ENCODE measurements around the gene ADAM22.
A peak's percentile ranks its signal among the peaks of the same experiment; 100 is the strongest.
"Not testable (repeated sequence)": the region's sequence is repeated elsewhere in the genome, so short reads cannot be mapped to it uniquely, and the experiment has no call there.

The ADAM22 gene

DNA sequence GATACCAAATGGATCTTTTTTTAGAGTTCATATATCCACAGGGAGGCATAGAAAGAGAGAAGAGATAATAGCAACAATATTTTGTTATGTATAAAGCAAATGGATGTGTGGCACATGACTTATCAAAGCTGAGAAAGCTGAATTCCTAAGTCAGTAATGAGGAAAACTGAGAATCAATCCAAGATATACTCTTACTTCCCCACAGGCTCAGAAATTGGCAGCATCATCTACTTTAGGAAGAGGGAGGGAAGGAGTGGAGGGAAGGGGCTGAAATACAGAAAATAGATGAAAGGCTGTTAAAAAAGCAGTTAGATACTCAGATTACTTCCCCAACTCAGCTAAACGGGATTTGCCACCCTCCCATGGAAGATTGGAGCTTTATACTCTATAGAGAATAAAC, 222.3 kb downstream of the ADAM22 start:
- no peak for DNase-seq (ENCODE audit: low read depth, low spot score)

DNA sequence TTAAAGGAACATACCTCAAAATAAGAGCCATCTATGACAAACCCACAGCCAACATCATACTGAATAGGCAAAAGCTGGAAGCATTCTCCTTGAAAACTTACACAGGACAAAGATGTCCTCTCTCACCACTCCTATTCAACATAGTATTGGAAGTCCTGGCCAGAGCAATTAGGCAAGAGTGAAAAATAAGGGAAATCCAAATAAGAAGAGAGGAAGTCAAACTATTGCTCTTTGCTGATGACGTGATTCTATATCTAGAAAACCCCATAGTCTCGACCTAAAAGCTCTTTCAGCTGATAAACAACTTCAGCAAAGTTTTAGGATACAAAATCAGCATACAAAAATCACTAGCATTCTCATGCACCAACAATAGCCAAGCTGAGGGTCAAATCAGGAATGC, 225.7 kb downstream of the ADAM22 start:
- not testable (repeated sequence) for DNase-seq (ENCODE audit: low read depth, low spot score)

DNA sequence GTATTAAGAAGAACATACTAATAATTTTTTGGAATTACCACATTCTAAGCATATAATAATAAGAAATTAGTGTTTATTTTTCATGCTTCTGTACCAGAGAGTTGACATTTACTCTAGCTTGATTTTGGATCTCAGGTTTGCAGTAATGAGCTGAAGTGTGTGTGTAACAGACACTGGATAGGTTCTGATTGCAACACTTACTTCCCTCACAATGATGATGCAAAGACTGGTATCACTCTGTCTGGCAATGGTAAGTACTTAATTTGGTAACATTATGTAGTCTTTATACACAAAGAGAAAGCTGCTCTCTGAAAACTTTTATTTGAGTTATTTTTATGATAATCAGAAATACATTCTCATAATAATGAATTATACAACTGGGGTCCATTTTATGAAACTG, 231.6 kb downstream of the ADAM22 start:
- DNase-seq (ENCODE audit: low read depth, low spot score): no peak

DNA sequence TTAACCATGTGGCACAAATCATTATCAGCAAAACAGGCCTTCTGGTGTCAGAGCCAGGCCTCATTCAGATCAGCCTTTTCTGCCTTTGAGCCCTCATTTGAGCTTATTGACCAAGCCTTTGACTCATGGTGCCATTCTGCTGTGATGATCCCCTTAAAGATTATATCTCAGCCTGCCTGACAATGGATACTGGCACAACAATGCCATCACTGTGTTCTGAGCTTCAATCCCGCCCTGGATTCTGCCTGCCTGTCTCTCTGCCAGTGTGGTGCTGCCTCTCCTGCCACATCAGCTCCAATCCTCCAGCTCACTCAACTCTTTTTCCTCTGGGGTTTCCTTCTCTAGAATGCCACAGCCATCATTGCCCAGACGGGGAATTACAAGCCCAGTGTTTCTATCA, 233.2 kb downstream of the ADAM22 start:
- no peak for DNase-seq (ENCODE audit: low read depth, low spot score)

DNA sequence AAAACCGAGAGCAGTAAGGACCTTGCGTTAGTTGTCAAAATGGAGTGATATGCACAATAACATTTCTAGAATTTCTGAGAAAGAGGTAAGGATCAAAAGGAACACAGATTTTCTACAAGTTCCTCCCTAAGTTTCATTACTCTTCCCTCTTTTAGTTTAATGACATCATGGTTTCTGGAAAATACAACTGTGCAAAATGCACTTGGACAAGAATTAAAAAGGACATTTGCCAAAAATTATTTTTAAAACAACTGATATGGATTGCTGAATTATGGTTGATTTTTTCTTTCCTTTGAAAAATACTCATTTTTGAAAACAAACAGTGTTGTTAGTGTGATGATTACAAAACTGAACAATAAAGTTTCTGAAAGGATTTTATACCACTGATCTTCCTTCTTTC, 233.7 kb downstream of the ADAM22 start:
- no peak for DNase-seq (ENCODE audit: low read depth, low spot score)

DNA sequence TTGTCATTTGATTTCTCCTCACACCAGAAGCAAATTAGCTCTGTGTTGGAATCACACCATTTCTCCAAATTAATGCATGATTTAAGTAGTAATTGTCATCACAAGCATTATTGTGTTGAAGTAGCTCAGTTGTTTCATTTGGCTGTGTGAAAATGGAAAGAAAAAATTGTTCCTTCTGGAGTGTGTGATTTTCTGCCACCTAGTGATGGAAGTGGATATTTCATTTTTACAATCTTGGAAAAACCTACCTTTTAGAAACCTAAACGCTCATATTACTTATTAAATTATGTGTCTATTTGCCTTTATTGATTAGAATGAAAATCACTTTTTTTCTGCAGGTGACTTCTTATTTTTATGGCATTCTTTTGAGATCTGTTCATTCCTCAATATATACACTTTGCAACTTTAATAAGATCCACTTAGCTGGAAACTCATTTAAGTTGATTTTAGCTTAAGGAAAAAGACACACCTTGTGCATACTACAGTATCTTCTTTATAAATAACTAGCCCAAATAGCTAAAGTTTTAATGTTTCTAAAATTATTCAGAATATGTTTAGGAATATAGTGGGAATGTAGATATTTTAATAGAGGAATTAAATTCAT, 235.8 kb downstream of the ADAM22 start:
- peak; percentile 41 for DNase-seq (ENCODE audit: low read depth, low spot score)

DNA sequence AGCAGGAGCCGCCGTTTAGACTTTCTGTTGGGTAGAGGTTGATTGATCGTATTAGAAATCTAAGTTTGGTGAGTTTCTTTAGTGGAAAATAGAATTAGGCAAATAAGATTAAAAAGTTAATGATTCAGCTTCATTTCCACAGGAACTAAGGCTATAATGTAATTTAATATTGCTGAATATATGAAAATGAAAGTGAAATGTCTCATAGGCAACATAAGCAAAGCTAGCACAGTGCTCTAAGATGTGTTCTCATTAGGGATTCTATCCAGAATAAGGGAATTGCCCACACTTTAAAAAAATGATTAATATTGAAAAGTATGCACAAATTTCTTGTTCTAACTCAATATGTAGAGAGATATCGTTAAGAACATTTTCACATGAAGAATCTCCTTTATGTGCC, 238.8 kb downstream of the ADAM22 start:
- DNase-seq (ENCODE audit: low read depth, low spot score): no peak

DNA sequence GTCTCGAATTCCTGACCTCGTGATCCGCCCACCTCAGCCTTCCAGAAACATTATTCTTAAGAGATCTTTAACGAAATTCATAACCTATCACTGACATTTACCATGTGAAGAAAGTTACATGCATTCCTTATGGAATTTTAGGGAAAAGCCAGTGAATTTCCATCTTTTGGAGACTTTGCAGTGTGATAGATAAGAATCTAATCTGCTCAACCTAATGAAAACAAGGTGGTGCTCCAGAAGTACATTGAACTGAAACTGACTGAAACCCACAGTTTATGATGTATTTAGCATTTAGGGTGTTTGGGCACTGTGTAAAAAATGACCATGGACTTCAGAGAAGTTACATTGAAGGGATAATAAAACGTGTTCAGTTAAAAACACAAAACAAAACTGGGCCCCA, 242.1 kb downstream of the ADAM22 start:
- DNase-seq (ENCODE audit: low read depth, low spot score): no peak

DNA sequence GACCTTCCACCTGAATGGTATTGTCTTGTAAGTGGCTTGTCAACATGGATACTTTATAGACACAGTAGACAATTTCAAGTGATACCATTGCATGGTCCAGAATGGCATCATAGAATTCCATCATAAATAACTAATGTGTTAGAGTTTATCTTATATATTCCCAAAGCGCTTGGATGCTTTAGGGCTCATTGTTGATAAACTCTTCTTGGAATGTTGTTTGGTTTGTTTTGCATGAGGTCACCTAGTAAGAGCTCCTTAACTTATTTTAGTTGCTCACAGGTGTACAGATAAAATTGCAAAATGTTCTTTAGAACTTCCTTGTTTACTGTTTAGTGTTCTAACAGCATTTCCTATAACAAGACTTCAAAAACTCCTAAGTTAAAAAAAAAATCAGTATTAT, 249.0 kb downstream of the ADAM22 start:
- DNase-seq (ENCODE audit: low read depth, low spot score): no peak

DNA sequence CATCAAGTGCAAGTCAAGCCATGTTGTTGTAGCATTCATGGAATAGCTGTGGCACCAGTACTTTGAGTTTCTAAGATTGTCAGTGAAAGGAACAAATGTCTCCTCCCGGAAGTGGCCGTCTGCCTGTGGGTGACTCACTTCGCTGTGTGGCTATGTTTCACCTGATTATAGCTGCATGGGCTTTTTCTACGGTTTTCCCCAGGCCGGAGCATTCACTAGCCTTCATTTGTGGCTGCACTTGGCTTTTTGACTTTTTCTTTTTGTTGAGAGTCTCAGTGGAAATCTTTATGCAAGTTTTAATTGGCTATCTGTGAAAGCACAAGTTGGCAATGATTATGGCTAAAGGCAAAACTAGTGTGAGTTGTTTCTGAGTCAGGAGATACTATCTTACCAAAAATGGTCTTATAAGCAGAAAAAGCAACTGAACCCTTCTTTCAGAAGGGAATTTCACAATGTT, 250.8 kb downstream of the ADAM22 start:
- DNase-seq (ENCODE audit: low read depth, low spot score): peak; percentile 95

DNA sequence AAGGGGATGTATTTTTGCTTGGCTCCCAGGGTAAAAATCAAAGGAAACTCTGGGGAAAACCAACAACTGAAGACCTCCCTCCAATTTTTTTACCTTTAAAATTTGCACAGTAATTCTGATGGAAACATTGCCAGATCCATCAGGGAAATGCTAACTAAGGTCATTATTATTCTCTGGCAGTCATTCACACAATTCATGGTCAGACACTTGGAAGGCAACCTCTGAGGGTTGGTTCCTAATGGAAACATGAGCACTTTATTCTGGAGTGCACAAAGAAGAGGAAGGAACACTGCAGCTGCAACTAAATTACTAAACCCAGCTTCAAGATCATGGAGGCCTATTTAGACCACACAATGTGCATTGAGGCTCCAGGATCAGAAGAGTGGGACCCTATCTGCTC, 251.6 kb downstream of the ADAM22 start:
- peak; percentile 68 for DNase-seq (ENCODE audit: low read depth, low spot score)

DNA sequence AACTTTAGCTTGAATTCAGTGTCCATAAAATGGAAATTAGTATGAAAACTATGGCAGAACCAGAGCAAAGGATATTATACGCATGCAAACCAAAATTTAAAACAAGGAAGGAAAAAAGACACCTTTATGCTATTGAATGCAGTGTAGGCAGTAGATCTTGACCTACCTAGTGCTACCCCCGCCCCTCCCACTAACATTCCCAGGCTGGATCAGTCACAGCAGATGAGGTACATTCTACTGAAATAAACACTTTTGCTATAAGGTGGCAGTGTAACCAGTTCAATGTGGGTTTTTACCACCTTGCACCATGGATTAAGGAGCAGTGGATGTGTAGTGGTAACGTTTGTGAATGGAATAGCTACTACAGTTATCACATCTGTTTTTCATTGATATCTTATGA, 257.9 kb downstream of the ADAM22 start:
- no peak for DNase-seq (ENCODE audit: low read depth, low spot score)

DNA sequence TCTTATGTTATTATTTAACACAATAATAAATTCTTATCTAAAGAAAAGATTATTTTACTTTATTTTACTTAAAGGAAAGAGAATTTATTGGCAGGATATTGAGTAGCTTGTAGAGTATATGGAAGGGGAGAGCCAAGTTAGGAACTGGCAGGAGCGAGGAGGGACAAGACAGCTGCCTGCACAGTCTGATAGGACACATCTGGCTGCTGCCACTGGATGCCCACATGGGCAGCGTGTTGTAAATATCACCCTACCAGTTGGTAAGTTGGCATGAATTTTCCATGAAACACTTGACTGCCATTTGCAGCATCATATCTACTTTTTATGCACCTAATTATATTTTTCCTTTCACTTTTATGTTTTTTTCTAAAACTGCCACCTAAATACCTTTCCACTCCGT, 266.2 kb downstream of the ADAM22 start:
- no peak for DNase-seq (ENCODE audit: low read depth, low spot score)

DNA sequence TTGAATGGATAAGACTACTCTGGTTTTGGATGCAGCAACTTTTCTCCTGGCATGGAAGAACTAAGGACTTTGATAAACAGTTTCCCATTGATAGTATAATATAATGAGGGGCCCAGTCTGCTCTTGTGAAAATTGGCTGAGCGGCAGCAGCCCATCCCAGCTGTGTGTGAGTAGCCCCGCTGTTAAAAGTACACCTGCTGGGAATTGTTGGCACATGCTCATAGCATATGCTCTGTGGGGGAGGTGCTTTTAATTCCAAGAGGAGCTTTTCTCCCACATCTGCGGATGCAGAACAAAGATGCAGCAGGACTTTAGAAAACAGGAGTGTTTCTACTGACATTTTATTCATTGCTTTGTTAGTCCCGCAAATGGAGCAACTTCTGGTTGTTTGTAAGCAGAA, 266.7 kb downstream of the ADAM22 start:
- DNase-seq (ENCODE audit: low read depth, low spot score): no peak

DNA sequence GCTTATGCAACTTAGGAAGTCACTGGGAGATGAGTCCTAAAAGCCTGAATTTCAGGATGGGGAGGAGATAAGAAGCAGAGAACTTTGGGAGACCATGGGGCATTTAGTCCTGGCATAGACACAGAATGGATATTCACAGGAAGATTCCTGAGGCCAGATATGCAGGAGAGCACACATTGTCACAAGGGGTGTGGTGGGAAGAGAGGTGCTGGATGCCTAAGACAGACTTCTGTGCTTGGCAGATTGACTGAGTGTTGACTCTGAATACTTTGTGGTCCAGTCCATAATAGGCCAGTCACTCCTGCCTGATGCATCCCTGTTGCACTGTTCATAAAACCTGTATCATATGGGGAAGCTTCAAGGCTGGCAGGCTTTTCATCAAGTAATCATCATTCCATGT, 267.3 kb downstream of the ADAM22 start:
- DNase-seq (ENCODE audit: low read depth, low spot score): no peak

DNA sequence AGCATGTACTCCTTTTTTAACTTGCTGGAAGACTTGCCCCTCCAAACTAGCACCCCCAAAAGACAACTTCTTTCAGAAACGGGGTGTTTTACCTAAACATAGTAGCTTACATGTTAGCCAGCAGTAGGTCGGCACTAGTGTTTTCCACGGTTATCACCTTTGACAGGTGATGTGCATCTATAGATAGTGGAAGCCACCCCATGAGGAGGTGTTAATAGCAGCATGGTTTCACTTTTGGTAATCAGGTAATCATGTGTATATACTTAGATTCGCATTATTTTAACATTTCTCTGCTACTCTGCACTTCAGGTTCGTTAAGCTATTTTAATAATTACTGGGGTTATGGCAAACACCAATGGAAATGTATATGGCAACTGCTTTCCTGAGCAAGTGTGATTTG, 268.2 kb downstream of the ADAM22 start:
- no peak for DNase-seq (ENCODE audit: low read depth, low spot score)

DNA sequence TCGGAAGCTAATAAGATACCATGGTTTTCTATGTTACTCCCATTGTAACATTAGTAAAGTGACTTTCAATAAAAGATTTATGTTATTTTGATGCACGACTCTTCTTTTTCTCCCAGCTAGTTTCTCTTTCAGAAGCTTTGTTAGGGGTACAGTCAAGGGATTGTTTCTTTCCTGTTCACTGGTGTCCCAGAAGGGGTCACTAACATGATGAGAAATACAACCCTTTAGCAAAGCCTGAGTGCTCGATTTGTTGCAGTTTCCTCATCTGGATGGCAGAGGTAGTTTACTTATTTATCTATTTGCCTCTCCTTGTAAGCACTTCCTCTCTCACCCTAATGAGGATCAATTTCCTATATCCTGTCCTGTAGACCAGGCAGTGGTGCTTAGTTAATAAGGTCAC, 268.7 kb downstream of the ADAM22 start:
- DNase-seq (ENCODE audit: low read depth, low spot score): no peak

DNA sequence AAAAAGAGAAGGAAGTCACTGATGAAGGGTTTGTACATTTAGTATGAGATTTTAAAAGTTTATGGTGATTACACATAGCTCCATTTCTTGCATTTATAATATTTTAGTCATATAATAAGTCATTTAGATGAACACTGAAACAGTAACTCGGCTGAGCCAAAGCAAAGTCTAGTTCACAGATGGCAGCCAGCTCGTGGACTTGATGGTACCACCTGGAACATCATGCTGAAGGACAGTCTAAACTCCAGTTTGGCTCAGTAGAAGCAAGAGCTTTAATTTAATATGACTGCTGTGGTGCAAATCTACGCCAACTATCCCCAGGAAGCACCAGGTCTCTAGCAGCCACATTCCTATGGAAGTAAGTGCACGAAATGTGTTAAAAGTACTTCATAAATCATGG, 269.4 kb downstream of the ADAM22 start:
- no peak for DNase-seq (ENCODE audit: low read depth, low spot score)

DNA sequence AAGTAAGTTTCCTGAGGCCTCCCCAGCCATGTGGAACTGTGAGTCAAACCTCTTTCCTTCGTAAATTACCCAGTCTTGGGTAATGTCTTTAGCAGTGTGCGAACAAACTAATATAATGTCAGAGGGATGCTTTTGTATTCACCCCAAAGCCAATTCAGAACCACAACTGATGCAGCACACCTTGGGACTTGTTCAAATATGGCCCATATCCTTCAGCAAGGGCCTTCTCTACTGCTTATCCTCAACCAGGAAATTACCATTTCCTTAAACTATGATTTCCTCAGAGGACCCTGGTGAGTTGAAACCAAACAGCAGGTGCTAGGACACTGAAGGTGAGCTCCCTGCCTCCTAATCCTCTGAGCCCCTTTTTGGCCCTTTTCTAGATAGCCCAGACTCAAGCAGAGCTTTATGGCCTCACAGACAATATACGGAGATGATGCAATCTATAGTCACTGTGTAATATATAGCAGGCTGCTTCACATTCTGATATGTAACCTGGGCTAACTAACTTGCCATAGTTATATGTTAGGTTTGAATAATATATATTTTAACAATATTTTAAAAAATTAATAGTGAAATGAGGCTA, 270.6 kb downstream of the ADAM22 start:
- DNase-seq (ENCODE audit: low read depth, low spot score): no peak

DNA sequence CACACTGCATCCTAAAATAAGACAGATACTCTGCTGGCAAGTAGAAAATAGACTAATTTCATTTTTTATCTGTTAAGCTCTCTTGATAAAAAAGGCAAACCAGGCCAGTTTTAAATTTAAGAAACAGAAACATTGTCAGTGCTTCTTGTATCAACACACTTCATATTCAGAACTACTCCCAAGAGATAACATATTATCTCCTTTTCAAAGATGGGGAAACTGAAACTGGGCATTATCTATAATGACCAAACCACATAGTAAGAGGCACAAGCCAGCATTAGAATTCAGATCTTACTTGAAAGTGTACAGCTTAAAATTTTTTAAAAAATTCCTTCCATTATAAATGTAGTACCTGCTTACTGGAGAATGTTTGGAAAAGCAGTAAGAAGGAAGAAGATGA, 271.1 kb downstream of the ADAM22 start:
- DNase-seq (ENCODE audit: low read depth, low spot score): no peak

DNA sequence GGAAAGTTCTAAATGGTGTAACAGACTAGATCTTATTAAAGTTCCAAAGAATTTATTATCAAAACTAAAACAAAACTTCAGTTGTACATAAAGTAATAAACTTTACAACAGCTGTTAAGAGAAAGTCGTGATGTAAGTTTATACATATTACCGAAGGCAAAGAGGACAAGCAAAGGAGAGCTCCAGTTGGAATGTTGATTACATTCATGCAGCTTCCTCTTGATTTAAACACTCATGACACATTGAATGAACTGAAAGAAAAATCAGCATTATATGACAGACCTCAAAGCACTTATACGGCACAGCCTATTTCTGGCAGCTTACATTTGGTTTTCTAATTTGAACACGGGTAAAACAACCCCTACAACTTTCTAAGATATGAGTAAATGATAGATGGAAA, 272.2 kb downstream of the ADAM22 start:
- DNase-seq (ENCODE audit: low read depth, low spot score): no peak

DNA sequence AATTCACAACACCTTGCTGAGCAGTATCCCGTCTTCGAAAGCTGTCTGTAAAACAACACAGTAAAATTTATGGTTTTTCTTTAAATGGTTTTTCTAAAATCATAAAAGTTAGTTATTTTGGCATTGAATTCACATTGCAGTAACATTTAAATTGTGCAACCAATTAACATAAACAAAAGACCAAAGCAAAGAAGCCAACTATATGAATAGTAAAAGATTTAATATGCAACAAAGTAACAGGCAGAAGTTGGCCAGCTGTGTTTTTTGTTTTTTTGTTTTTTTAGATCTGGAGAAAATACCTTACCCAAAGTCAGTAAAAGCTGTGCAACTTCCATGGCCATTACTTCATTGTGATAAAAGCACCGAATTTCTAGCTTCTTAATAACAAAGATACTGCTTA, 274.5 kb downstream of the ADAM22 start:
- DNase-seq (ENCODE audit: low read depth, low spot score): no peak

DNA sequence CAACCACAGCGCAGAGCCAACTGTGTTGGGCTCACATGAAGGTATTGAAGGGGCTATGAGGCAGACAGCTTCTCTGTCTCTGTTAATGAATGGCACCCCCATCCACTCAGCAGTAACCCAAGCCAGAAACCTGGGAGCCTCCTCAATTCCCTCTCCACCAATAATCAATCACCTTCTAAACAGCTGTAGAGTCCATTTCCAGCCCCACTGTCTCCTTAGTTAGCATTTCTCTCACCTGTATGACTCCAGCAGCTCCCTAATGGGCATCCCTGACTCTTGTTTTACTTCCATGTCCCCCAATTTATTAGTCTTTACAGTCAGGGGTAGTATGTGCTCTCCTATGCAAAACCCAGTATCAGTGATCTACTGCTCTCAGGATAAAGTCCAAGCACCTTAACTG, 278.9 kb downstream of the ADAM22 start:
- DNase-seq (ENCODE audit: low read depth, low spot score): no peak

DNA sequence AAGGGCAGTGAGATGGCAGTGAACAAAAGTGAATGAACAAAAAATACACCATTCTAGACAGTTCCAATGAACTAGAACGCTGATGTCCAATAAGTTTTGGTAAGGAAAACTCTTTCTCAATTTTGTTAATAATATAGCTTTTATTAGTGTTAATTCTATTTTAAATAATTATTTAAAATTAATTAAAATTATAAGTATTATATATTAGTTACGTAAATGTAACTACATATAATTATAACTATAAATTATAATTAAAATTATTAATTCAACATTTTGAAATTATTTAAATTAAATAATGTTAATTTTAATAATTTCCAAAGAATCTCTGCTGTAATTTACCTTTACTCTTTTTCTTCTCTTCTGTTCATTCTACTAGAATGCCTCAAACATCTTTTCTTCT, 280.4 kb downstream of the ADAM22 start:
- DNase-seq (ENCODE audit: low read depth, low spot score): no peak
